ENCODE measurements around the gene CCND2. TPM values are rescaled to one million over a fixed set of nuclear protein-coding genes. Genes with fewer than 3 reads are reported as not detected.
"Not testable (repeated sequence)": the region's sequence is repeated elsewhere in the genome, so short reads cannot be mapped to it uniquely, and the experiment has no call there.

The CCND2 gene
- total and polyA plus RNA-seq, 11 donors, result 48.0 to 620 (median 208) TPM

DNA sequence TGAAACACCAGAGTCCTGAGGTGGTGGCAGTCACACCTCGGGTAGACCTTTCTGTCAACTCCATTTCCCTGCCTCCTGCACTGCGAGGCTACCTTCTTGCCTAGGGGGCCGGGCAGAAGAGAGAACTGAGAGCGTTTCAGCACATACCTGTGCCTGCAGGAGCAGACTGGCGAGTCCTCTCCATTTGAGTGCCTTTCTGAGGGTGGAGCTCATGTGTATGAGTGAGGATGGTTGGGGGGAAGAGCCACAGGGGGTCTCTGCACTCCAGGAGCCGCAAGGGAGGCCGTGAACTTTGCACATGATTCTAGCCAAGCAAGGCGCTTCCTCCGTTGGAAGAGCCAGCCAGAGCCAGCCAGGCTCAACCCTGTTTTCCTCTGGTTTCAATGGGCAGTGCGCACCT, 31.0 kb upstream of the CCND2 start:
- no peaks in the 10 kb centered on the region for H3K4me1 ChIP-seq
- WGBS, 4 donors, result 75 to 83% (median 77%) methylated on average over 10 of the region's 10 CpGs
- no peak for TF ChIP-seq POLR2A (IDR thresholded peaks at IDR 0.05)
- TF ChIP-seq, protein P1, sequence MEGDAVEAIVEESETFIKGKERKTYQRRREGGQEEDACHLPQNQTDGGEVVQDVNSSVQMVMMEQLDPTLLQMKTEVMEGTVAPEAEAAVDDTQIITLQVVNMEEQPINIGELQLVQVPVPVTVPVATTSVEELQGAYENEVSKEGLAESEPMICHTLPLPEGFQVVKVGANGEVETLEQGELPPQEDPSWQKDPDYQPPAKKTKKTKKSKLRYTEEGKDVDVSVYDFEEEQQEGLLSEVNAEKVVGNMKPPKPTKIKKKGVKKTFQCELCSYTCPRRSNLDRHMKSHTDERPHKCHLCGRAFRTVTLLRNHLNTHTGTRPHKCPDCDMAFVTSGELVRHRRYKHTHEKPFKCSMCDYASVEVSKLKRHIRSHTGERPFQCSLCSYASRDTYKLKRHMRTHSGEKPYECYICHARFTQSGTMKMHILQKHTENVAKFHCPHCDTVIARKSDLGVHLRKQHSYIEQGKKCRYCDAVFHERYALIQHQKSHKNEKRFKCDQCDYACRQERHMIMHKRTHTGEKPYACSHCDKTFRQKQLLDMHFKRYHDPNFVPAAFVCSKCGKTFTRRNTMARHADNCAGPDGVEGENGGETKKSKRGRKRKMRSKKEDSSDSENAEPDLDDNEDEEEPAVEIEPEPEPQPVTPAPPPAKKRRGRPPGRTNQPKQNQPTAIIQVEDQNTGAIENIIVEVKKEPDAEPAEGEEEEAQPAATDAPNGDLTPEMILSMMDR (IDR thresholded peaks at IDR 0.05), result no peak
- intact Hi-C loops (cut with DNase I), result no loop called here
- H3K27ac ChIP-seq, result no peak overlapping the region
- peaks cover 0 to 13% (median 0%) of the 10 kb centered on the region in 9 donors for H3K27me3 ChIP-seq
- peaks cover 0 to 19% (median 8%) of the 10 kb centered on the region in 12 donors for H3K9me3 ChIP-seq
- H3K4me3 ChIP-seq, result no peak overlapping the region
- no peak for ATAC-seq
- DNase-seq, result no peak
- H3K36me3 ChIP-seq, result no peaks in the 10 kb centered on the region

DNA sequence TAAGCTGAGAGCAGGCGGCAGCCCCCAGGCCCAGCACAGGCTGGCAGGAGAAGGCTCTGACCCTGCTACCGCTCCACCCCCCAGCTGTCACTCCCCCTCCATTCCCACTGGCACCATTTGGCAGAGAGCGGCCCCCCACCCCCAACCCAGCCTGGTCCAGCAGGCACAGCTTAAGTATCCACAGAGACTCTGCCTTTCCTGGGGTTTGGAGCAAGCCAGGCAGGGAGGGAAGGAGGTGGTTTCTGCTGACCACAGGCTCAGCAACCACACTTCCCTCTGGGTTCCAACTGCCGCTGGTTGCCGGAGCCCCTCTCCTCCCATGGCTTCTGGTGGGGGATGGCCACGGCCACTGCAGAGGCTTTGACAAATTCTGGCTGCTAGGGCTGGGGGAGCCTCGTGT, 30.5 kb upstream of the CCND2 start:
- intact Hi-C loops (cut with DNase I), result no loop called here
- H3K27me3 ChIP-seq, result peaks cover 0 to 13% (median 0%) of the 10 kb centered on the region in 9 donors
- no peaks in the 10 kb centered on the region for H3K4me1 ChIP-seq
- 64 to 70% (median 69%) methylated on average over 6 to 7 of the region's 7 CpGs for WGBS, 4 donors
- H3K27ac ChIP-seq, result no peak overlapping the region
- TF ChIP-seq, protein P1 (IDR thresholded peaks at IDR 0.05), result no peak
- TF ChIP-seq POLR2A (IDR thresholded peaks at IDR 0.05), result no peak
- peaks cover 0 to 14% (median 4%) of the 10 kb centered on the region in 12 donors for H3K9me3 ChIP-seq
- H3K36me3 ChIP-seq, result no peaks in the 10 kb centered on the region
- ATAC-seq (no peak), DNase-seq (no peak)
- no peak overlapping the region for H3K4me3 ChIP-seq

DNA sequence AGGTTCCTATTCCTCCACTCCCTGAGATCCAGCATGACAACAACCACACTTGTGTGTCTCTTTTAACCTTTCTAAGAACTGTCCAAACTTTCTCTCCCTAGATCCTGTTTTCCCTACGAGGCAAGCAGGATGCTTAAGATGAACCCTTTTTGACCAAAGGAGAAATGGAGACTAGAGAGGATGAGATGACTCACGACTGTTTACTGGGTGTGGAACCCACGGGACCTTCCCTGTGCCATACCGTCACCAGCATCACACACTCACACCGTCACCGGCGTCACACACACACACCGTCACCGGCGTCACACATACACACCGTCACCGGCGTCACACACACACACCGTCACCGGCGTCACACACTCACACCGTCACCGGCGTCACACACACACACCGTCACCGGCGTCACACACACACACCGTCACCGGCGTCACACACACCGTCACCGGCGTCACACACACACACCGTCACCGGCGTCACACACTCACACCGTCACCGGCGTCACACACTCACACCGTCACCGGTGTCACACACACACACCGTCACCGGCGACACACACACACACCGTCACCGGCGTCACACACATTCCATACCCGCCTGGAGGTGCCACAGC, 30.0 kb upstream of the CCND2 start:
- peaks cover 0 to 13% (median 0%) of the 10 kb centered on the region in 9 donors for H3K27me3 ChIP-seq
- intact Hi-C loops (cut with DNase I); H3K27ac ChIP-seq; DNase-seq; H3K4me3 ChIP-seq; H3K36me3 ChIP-seq; ATAC-seq; H3K4me1 ChIP-seq; H3K9me3 ChIP-seq: not testable (repeated sequence)
- 91 to 93% (median 93%) methylated on average over 37 to 42 of the region's 43 CpGs for WGBS, 4 donors

DNA sequence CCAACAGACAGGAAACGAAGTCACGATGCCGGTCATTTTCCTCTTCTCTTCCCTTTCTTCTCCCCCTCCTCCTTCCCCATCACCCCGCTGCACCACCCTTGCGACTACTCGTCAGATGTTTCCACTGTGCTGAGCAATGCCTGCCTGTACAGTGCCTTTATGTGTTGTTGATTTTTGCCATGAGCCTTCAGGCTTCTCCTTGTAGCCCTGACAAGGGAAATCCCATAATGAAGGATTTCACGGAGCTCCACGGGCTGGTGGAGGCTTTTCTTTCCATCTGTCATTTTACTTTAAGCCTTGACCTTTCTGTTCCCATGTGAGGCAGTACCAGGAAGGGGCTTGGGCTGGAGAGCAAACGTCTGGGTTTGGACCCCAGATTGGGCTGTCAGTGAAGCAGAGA, 28.7 kb upstream of the CCND2 start:
- H3K4me1 ChIP-seq, result no peaks in the 10 kb centered on the region
- H3K27ac ChIP-seq, result no peak overlapping the region
- intact Hi-C loops (cut with DNase I), result no loop called here
- no peaks in the 10 kb centered on the region for H3K9me3 ChIP-seq
- peaks cover 0 to 13% (median 0%) of the 10 kb centered on the region in 9 donors for H3K27me3 ChIP-seq
- TF ChIP-seq, protein P1 (IDR thresholded peaks at IDR 0.05), result no peak
- TF ChIP-seq POLR2A (IDR thresholded peaks at IDR 0.05), result no peak
- ATAC-seq (no peak), DNase-seq (no peak)
- WGBS, 4 donors, result 57 to 66% (median 62%) methylated on average over 9 of the region's 9 CpGs
- no peak overlapping the region for H3K4me3 ChIP-seq
- H3K36me3 ChIP-seq, result no peaks in the 10 kb centered on the region

DNA sequence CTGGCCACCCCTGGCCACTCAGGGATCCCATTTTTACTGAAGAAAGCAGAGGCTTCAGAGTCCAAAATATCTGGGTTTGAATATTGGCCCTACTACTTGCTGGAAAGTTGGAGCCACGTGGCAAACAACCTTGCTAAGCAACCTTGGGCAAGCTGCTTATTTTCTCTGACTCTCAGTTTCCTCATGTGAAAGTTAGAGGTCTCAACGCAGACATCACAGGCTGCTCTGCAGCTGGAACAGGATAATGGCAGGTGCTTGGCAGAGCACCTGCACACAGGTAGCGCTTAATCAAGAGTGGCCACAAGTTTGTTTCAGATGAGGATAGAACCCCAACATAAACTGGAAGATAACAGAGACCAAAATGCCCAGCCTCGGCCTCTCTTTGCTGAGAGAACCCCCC, 28.1 kb upstream of the CCND2 start:
- DNase-seq (no peak), ATAC-seq (no peak)
- Histone ChIP-seq H3K36me3 (no peaks in the 10 kb centered on the region), H3K4me3 (no peak overlapping the region), H3K9me3 (no peaks in the 10 kb centered on the region), H3K27me3 (peaks cover 0 to 13% (median 0%) of the 10 kb centered on the region in 9 donors), H3K4me1 (no peaks in the 10 kb centered on the region), H3K27ac (no peak overlapping the region)
- no peak for TF ChIP-seq POLR2A (IDR thresholded peaks at IDR 0.05)
- TF ChIP-seq, protein P1 (IDR thresholded peaks at IDR 0.05), result no peak
- intact Hi-C loops (cut with DNase I), result no loop called here
- WGBS, 4 donors, result 78 to 92% (median 88%) methylated on average over 4 of the region's 4 CpGs
